Measurements from ENCODE around the gene STXBP5.

DNA sequence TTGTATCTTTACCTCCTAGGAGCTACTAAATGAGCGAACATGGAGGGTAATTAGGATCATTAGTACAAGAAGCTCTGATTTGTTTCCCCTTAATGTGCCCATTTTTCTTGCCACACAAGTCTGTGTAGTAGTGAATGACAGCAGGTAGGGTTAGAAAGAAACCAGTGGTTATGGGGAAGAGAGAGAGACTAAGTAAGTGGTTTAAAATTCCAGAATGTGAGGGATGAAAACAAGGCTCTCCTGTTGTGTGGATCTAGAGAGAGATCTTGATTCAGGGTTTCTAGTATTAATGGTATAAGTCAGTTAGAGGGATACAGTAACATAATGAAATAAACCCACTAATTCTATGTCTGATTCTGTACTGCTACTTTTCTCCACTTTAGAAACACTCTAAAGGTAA, 22.7 kb downstream of the STXBP5 start:
- TF ChIP-seq GATA3 (IDR thresholded peaks at IDR 0.05; ENCODE audit: low read depth, low read length) (no peak), GATA2 (IDR thresholded peaks at IDR 0.05; ENCODE audit: low read depth, low read length) (no peak)
